Left lung (tissue), 10 donors: Measurements from ENCODE around the gene PTPN6. TPM values are rescaled to one million over a fixed set of nuclear protein-coding genes. Genes with fewer than 3 reads are reported as not detected.

Source experiments
- ATAC-seq: fragments of 200-7000 bp; cut with Tn5 transposase; one replicate; pipeline ENCODE4 v1.9.1; 2020; ENCODE audit warnings: moderate library complexity
- DNase-seq, 4 donors: peaks; one replicate each; pipeline ENCODE4 v3.0.0-alpha.2; 2013 to 2020
- H3K27ac ChIP-seq, 2 donors: fragments of 200-600 bp; sonication (generic) in 1 of 2; one replicate each; pipeline versions ENCODE4 v1.5.0 to v1.8.0; 2020 to 2021
- H3K27me3 ChIP-seq, 2 donors: fragments of 200-600 bp; sonication (generic) in 1 of 2; one replicate each; pipeline versions ENCODE4 v1.5.0 to v1.8.0; 2020 to 2021
- H3K36me3 ChIP-seq, 2 donors: fragments of 200-600 bp; sonication (generic) in 1 of 2; one replicate each; pipeline versions ENCODE4 v1.5.0 to v1.8.0; 2020 to 2021
- H3K4me1 ChIP-seq, 2 donors: fragments of 200-600 bp; one replicate each; pipeline ENCODE4 v1.8.0; 2021
- H3K4me3 ChIP-seq, 2 donors: fragments of 200-600 bp; sonication (generic) in 1 of 2; one replicate each; pipeline versions ENCODE4 v1.5.0 to v1.8.0; 2020 to 2021; ENCODE audit warnings: mild to moderate bottlenecking in 1 of 2
- H3K9me3 ChIP-seq, 2 donors: fragments of 200-600 bp; sonication (generic) in 1 of 2; one replicate each; pipeline versions ENCODE4 v1.5.0 to v1.8.0; 2020 to 2021
- CTCF ChIP-seq, 2 donors: fragments of 200-600 bp; sonication (generic) in 1 of 2; IDR thresholded peaks; one replicate each; pipeline versions ENCODE4 v1.5.0 to v1.8.0; 2021; ENCODE audit warnings: antibody characterized with exemption in 2 of 2
- intact Hi-C, 2 donors: fragments of 100-400 bp; cut with DNase I; formaldehyde crosslinking; loops; one replicate each; pipeline versions ENCODE4 v1.11.2 to v1.14.2; 2022
- polyA plus RNA-seq, 6 donors: library from polyadenylated mRNA; unstranded; fragments of 120-200 nt; gene quantifications; one replicate each; pipeline ENCODE4 v1.2.1, GENCODE V29; 2013; ENCODE audit not compliant: insufficient read length in 6 of 6
- total RNA-seq, 2 donors: library from RNA; stranded (reverse); fragmentation: NEBNext Ultra II Directional; extraction: Animal tissue kit (Norgen Biotek cat#: 25700); gene quantifications; one replicate each; pipeline ENCODE4 v1.2.1, GENCODE V29; 2021
- donor health status: DM: no; HTN: yes; CAD: no.
- donor health status: DM: no; HTN: no; CAD: no.

PTPN6 gene
- total and polyA plus RNA-seq, 8 donors = 17.4 to 145 (median 19.6) TPM

- Histone ChIP-seq H3K4me1 (peaks cover 5 to 74% of the 10 kb centered on the region in 2 donors), H3K36me3 (peaks cover 0 to 49% of the 10 kb centered on the region in 2 donors), H3K27me3 (no peaks in the 10 kb centered on the region), H3K9me3 (no peaks in the 10 kb centered on the region), H3K4me3 (peak overlapping the region; percentile 23 to 69), H3K27ac (peak overlapping the region; percentile 82 to 93)
- DNase-seq = peak in 2 of 4 donors; percentile 83 to 90
- peak; percentile 65 for ATAC-seq
- no peak for TF ChIP-seq CTCF (IDR thresholded peaks at IDR 0.05)
- intact Hi-C loops = loop anchor here in 1 of 2 donors (10.0 kb wide), 1 partner anchor 161 kb away; no protein-coding TSS in a partner anchor
These were observed 2.5 kb downstream of the PTPN6 start for GRCh38 chr12:6953442-6954315.

GRCh38 chr12:6954316-6955107 is 3.4 kb downstream of the PTPN6 start:
- Histone ChIP-seq H3K4me3 (peak overlapping the region in 1 of 2 donors; percentile 69), H3K4me1 (peaks cover 5 to 74% of the 10 kb centered on the region in 2 donors), H3K9me3 (no peaks in the 10 kb centered on the region), H3K27me3 (no peaks in the 10 kb centered on the region), H3K27ac (peak overlapping the region; percentile 26 to 93), H3K36me3 (peaks cover 0 to 50% of the 10 kb centered on the region in 2 donors)
- ATAC-seq = no peak
- intact Hi-C loops = loop anchor here in 1 of 2 donors (10.0 kb wide), 1 partner anchor 160 kb away; no protein-coding TSS in a partner anchor
- TF ChIP-seq CTCF (IDR thresholded peaks at IDR 0.05) = no peak
- peak in 1 of 4 donors; percentile 31 for DNase-seq

- intact Hi-C loops = loop anchor here in 1 of 2 donors (10.0 kb wide), 1 partner anchor 159 kb away; no protein-coding TSS in a partner anchor
- Histone ChIP-seq H3K36me3 (peaks cover 0 to 58% of the 10 kb centered on the region in 2 donors), H3K27ac (peak overlapping the region in 1 of 2 donors; percentile 93), H3K27me3 (no peaks in the 10 kb centered on the region), H3K9me3 (no peaks in the 10 kb centered on the region), H3K4me1 (peaks cover 12 to 78% of the 10 kb centered on the region in 2 donors), H3K4me3 (peak overlapping the region in 1 of 2 donors; percentile 69)
- no peak for TF ChIP-seq CTCF (IDR thresholded peaks at IDR 0.05)
- ATAC-seq = no peak
- peak in 2 of 4 donors; percentile 30 to 41 for DNase-seq
These were observed 4.2 kb downstream of the PTPN6 start for GRCh38 chr12:6955108-6956020.

GRCh38 chr12:6956021-6956727 is 5.0 kb downstream of the PTPN6 start:
- no peak for TF ChIP-seq CTCF (IDR thresholded peaks at IDR 0.05)
- H3K4me1 ChIP-seq = peaks cover 19 to 79% of the 10 kb centered on the region in 2 donors
- H3K9me3 ChIP-seq = no peaks in the 10 kb centered on the region
- H3K27me3 ChIP-seq = no peaks in the 10 kb centered on the region
- peak overlapping the region in 1 of 2 donors; percentile 69 for H3K4me3 ChIP-seq
- peak overlapping the region in 1 of 2 donors; percentile 93 for H3K27ac ChIP-seq
- peaks cover 0 to 66% of the 10 kb centered on the region in 2 donors for H3K36me3 ChIP-seq
- ATAC-seq (no peak), DNase-seq (no peak)
- intact Hi-C loops = loop anchor here in 1 of 2 donors (10.0 kb wide), 1 partner anchor 159 kb away; no protein-coding TSS in a partner anchor
